Measurements from ENCODE around the gene MAP2K6.

MAP2K6 gene

GRCh38 chr17:69461951-69462369, 47.5 kb downstream of the MAP2K6 start:
- no peak for TF ChIP-seq CTCF (IDR thresholded peaks at IDR 0.05)

- no peak for TF ChIP-seq CTCF (IDR thresholded peaks at IDR 0.05)
Measured at GRCh38 chr17:69462882-69463281, 48.4 kb downstream of the MAP2K6 start.

- no peak for TF ChIP-seq CTCF (IDR thresholded peaks at IDR 0.05)
Measured at GRCh38 chr17:69466451-69466850, 52.0 kb downstream of the MAP2K6 start.

- TF ChIP-seq CTCF (IDR thresholded peaks at IDR 0.05), result no peak
Measured at GRCh38 chr17:69466905-69467667, 52.6 kb downstream of the MAP2K6 start.

- TF ChIP-seq CTCF (IDR thresholded peaks at IDR 0.05), result no peak
Measured at GRCh38 chr17:69468207-69468606, 53.7 kb downstream of the MAP2K6 start.

- TF ChIP-seq CTCF (IDR thresholded peaks at IDR 0.05), result no peak
Measured at GRCh38 chr17:69470702-69471101, 56.2 kb downstream of the MAP2K6 start.

GRCh38 chr17:69471406-69471805, 56.9 kb downstream of the MAP2K6 start:
- TF ChIP-seq CTCF (IDR thresholded peaks at IDR 0.05), result no peak

Measured in LNCAP (cell line).